Erythroblast (primary cell): Measurements from ENCODE around the gene EYA2.

ENCODE experiments used
- GATA1 ChIP-seq: IDR thresholded peaks from 2 replicates; pipeline ENCODE4 v1.6.1; 2011; ENCODE audit warnings: low read depth, mild to moderate bottlenecking, control low read depth, low read length, moderate library complexity
- POLR2A ChIP-seq: IDR thresholded peaks from 2 replicates; pipeline ENCODE4 v1.6.1; 2011; ENCODE audit warnings: mild to moderate bottlenecking, low read length

GRCh38 chr20:47011984-47012383 is 117.3 kb downstream of the EYA2 start:
- no peak for TF ChIP-seq POLR2A
- no peak for TF ChIP-seq GATA1
